GM18526 (cell line): Measurements from ENCODE around the gene PDGFD.

Source experiments
- POLR2A ChIP-seq: IDR thresholded peaks from 3 replicates; pipeline ENCODE4 v1.6.1; 2011; ENCODE audit not compliant: insufficient read length; ENCODE audit errors: extremely low read depth

The PDGFD gene

DNA sequence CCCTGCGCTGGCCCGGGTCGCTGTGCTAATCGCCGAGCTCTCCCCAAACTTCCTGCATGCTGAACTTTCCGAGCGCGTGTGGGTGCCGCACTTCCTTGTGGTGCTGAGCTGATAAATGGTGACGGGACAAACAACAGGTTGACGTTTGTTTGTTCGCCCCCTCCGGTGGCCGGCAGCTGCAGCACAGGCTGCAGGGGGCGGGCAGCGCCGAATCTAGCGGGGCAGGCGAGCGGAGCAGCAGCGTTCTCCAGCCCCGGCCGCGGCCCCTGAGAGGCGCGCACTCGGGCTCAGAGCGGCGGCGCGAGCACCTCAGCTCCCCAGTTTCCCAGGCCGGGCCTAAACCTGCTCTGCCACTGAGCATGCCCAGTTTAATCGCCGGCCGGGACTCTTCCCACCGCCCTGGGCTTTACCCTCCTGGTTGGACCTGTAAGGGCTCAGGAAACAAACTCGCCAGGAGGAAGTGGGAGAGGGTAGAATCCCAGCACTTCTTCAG is at the start of gene PDGFD:
TSS of gene PDGFD (minus strand) at position 120 of the 493 bp plus-strand sequence.
- TF ChIP-seq POLR2A: no peak

DNA sequence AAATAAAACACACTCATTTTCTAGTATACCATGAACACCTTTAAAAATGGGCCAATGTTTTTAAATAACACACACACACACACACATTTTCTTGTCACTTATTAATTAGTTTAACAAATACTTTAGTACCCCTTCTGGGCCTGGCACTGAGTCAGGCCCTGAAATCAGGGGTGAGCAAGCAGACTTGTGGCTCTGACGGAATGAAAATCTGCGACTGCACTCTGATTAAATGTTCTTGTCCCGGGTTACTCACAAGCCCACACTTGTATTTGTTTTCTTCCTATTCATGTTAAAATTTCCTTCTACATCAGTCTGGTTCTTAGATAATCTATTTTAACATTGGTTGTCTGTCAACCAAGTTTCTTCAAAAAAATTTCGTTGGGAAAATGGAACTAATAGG is 43.0 kb upstream of the PDGFD start:
- TF ChIP-seq POLR2A: no peak

DNA sequence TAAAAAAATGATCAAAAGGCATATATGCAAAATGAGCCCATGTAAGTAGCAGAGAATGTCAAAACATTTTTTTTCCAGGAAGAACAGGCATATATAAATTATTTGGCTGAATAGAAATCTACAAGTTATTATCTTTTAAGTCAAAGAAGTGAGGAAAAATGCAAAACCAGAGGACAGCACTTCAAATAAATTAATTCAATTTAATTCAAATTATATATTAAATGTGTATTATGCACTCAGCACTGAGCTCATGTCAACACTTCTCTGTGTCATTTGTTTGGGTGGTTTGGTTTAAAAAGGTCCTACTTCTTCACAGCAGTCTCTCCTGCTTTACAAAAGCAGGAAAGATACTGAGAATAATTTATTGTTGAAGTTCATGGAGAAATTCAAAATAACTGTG is 41.9 kb upstream of the PDGFD start:
- no peak for TF ChIP-seq POLR2A

DNA sequence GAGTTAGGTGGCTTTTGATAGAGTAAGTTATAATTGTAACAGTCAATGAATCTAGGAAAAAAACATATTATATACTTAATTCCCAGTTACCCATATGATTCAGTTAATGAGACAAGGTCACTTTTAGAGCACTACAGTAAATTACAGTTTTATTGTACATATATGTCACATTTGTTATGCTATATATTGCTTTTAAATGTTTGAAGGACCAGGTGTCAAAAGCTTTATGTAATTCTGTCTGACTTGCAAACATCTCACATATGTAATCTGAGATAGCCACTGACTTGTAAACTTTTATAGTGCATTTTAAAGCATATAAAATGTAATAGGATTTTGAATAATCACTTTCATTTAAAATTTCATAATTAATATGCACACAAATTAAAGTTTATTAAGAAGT is 36.7 kb upstream of the PDGFD start:
- no peak for TF ChIP-seq POLR2A

DNA sequence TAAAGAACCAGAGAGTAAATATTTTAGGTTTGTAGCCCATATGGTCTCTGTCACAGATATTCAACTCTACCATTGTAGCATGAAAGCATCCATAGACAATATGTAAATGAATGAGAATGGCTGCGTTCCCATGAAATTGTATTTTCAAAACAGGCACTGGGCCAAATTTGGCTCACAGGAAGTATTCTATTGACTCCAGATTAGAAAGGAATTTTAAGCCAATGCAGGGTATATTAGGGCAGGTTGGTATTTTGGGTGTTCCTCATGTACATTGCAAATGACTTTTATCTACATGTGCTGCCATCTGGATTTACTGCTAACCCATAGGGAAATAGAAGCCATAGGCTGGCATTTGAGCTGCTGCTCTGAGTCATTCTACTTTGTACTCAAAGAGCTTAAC is 35.1 kb upstream of the PDGFD start:
- TF ChIP-seq POLR2A: no peak

DNA sequence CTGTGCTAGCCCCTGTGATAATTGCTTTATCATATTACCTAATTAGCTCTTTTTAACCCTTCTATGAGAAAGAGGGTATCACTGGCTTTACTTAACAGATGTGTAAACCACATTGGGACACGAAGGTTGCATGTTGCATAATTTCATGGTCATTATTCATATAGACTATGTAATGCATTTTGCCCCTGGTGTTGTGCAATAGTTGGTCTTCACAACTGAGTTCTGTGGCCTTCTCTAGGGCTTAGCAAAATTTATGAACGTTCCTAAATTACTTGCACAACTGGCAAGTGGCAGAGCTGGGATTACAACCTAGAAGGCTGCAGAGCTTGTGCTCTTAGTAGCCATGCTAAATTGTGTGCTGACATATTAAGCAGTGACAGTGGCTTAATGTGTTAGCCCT is 34.6 kb upstream of the PDGFD start:
- no peak for TF ChIP-seq POLR2A

DNA sequence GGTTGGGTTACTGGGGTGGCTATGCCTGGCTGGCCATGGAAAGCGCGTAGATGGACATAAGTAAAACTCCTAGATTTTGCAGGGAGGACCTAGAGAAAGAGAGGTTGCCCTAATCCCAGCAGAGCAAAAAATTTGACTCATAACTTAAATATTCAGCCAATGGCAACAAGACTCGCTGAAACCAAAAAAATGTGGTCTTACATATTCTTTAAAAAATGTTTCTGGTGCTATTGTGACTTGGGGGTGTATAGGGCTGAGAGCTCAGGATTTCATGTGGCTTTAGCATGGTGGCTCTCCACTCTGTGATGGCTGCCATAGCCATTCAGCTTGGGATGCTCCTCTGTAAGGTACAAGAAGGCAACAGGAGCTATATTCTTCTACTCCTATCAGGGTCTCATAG is 27.2 kb upstream of the PDGFD start:
- no peak for TF ChIP-seq POLR2A

DNA sequence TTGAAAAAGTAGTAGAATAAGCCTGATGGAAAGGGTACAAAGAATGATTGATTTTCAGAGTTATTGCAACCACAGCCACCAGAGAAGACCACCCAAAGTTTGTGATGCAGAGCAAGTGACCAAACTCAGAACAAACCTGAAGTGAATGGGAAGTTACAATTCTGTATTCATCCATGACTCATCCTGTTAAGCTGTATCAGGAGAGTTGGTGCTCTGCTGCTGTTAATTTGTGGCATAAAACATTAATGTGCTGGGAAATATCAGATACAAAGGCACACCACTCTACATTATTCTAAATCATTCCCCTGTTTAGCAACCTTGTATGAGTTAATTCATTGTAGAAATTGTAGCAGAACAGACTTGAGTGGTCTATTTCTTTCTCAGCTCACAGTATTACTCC is 19.6 kb upstream of the PDGFD start:
- no peak for TF ChIP-seq POLR2A

DNA sequence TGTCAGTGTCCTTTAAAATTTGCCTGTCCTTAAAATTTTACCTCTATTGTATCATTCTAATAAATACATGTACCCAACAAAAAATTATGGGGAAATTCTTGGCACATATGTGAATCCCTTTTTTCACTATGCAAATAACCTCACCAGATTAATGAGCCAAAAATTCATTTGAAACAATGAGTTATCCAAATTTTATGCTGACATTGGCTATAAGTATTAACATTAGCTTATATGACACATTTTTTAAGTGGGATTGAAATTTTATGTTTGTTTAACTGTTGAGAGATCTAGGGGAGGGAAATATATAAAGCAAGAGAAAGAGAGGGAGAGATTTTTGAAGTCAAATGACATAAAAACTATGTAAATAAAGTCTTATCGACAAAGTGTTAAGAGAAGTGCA is 11.8 kb upstream of the PDGFD start:
- TF ChIP-seq POLR2A: no peak

DNA sequence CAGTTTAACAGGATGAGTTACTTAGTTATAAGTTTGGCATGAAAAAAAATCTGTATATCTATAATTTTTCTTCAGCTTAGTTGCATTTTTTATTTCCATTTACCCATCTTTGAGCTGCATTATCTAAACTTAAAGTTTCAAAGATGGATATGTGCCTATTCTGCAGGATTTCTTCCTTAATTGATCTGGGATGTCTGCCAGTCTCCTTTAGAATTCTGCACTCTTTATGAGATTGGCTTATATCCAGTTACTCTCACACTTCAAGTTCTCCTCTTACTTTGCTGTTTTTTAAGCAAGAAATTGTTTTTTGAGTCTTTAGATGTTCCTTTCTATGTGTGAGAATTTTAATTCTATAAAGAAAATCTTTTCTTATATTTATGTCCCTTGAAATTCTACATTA is 5.1 kb upstream of the PDGFD start:
- no peak for TF ChIP-seq POLR2A

DNA sequence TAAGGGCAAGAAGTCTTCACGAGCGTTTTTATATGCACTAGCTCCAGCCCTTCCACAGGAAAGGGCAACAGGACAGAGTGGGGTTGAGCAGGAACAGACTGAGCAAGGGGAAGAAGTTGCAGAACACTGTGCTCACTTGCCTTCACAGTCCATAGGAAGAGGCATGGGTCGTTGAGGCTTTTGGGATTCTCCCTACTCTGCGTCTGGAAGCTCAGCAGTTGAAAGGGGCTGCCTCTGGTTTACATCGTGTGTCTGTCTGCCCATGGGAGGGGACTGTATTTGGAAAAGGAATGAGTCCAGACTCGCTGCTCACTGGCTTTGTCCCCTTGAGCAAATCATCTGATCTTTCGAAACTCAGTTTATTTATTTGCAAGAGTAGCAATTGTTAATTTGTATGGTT is 1.1 kb upstream of the PDGFD start:
- TF ChIP-seq POLR2A: no peak

DNA sequence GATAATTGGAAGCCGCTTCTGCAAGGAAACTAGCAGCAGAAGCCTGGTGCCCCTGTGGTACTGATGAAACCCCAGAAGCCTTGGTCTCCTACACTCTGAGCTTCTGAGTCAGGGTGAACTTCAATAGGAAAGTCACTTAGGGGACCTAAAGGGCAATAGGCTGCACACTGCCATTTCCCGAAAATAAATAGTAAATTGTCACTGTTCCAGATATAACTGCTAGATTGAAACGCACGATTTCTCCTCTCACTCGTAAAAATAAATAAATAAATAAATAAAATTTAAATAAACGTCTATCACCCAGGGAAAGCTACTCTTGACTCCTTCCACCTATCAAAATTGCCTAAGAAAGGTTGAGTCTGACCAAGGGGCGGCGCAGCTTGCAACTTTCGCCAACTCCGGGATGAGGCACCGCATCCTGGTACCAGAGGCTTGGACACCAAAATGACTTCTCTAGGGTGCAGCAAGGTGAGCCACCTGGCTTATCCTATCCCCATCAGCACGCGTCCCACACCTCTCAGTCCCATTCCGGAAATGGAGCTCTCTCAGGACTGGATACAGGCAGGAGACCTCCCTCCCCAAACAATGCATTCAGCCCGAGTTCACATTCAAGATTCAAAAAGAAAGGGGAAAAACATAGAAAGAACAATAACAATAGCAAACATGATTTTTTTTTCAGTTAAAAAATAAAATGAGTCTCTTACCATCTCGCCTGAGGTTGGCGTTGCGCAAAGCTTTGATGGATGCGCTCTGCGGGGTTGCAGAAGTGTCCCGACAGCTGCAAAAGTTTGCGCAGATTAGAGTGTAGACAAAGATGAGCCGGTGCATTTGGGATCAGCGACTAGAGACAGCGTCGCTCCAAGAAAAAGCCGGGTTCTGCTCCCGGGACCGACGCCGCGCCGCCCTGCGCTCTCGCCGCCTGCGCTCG is 583 bp downstream of the PDGFD start:
- TF ChIP-seq POLR2A: no peak

DNA sequence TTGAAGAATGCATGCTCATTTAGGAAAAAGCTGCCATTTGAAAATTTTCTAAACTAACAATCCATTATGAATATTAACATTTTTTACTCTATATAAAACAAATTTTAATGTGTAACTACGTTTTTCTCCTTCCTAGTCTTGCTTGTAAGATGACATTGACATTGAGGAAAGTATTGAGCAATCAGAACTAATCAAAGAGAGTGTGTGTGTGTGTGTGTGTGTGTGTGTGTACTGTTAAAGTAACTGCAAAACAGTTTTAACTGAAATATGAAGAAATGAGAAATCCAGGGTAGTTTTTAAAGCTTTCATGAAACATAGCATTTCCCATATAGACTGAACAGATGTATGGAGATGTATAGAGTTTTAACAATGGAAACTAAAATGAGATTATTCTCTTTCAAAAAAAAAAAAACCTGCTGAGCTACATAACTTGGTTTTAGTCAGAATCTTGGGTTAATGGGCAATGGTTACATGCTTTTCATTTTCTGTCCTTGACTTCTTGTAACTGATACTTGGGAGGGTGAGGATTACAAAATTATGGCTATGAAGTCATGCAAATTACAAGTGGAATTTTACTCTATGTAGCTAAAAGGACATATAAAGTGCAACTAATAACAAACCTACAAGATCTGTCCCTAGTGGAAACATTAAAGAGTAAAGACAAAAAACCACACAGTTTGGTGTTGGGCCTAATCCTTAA is 2.0 kb downstream of the PDGFD start:
- TF ChIP-seq POLR2A: no peak

DNA sequence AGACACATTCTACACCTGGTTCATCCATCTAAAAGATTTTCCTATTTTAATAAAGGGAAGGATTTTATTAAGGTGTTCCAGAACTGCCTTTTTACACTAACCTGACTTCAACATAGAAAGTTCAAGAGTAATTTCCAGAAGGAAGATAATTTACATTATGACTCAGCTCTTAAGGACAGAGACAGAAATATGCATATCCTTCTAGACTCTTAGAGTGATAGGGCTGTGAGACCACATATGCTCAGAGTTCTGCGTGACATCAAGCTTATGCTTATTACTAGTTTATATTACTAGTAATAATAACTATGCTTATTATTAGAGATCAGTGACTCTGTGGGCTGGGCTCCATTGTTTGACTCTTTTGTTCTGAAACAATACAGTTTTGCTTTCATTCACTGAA is 4.6 kb downstream of the PDGFD start:
- TF ChIP-seq POLR2A: no peak

DNA sequence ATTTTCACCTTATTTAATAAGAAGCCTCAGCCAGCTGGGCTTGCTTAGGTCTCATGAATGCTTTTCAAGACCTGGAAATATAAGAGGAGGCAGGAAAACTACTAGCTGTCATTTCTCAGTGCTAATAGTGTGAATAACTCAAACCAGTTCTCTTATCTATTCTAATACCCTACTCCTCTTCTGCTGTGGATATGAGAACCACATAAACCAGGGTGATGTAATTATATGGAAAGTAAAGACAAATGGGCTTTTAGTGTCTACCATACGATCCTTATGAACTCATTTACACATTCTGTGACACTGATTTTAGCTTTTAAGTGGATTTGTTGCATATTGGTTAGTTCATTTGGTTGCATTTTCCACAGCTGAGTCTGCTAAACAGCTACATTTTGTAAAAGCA is 8.6 kb downstream of the PDGFD start:
- TF ChIP-seq POLR2A: no peak

DNA sequence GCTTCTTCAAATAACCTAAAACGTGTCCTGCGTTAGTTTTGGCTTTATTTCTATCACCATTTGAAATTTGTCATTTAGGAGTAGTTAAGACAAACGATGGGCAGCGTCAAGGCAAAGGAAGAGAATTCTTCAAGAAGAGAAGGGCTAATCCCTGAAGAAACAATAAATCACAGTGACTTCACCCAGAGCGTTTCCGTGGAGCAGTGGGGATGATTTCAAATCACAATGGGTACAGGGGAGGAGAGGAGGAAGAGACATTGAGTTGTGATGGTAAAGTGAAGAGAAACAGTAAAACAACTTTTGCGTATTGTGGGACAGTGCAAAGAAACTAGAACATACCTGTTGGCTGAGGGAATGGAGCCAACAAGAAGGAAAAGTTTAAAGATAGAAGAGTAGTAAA is 9.7 kb downstream of the PDGFD start:
- no peak for TF ChIP-seq POLR2A

DNA sequence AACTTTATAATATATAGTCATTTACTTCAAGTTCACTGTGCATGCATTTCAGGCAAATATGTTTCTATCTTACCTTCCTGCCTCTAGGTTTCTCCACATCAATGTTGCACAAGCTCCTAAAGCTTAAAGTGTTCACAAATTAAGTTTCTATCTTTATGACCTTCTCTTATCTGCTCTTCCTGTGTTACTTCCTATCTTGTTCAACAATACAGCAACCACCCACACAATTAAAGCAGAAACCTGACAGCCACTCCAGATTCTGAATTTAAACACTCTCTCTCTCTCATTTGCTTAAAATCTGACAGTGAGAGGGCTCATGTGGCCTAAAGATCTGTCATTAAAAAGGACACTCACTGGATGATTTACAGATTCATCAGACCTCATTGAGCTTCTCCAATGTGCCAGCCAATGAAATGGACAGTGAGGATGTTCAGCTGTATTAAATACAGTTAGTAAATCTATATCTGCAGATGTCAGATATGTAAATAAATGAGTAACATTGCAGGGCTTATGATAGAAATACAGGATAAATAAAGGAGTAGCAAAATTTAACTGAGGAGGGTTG is 10.9 kb downstream of the PDGFD start:
- no peak for TF ChIP-seq POLR2A
